Activated CD8-positive, alpha-beta memory T cell treated with anti-CD3 and anti-CD28 coated beads for 36 hours (primary cell): ENCODE results near the gene PRPS1L1. TPM values are rescaled to one million over a fixed set of nuclear protein-coding genes. Genes with fewer than 3 reads are reported as not detected.

Experiments
- CTCF ChIA-PET: fragments of 350-600 bp; sonication (Branson Sonifier 250); formaldehyde crosslinking; loops from one replicate; lab custom pipeline; 2021; ENCODE audit warnings: antibody characterized with exemption; lab: Charles Lee
- POLR2A ChIA-PET: fragments of 350-600 bp; sonication (Branson Sonifier 250); formaldehyde crosslinking; loops from one replicate; lab custom pipeline; 2021; ENCODE audit warnings: antibody characterized with exemption; lab: Charles Lee
- total RNA-seq, 2 experiments: library from RNA; stranded (reverse); gene quantifications; one replicate each; pipeline ENCODE4 v1.2.3, GENCODE V29; 2021

PRPS1L1 gene
- total RNA-seq, 2 experiments from 2014 or later, result not detected

- ChIA-PET CTCF (no interaction called here), POLR2A (no interaction called here)
Measured at GRCh38 chr7:18018296-18019215, 9.1 kb downstream of the PRPS1L1 start.

GRCh38 chr7:18016547-18017444, 10.8 kb downstream of the PRPS1L1 start:
- CTCF ChIA-PET, result no interaction called here
- POLR2A ChIA-PET, result no interaction called here

DNA sequence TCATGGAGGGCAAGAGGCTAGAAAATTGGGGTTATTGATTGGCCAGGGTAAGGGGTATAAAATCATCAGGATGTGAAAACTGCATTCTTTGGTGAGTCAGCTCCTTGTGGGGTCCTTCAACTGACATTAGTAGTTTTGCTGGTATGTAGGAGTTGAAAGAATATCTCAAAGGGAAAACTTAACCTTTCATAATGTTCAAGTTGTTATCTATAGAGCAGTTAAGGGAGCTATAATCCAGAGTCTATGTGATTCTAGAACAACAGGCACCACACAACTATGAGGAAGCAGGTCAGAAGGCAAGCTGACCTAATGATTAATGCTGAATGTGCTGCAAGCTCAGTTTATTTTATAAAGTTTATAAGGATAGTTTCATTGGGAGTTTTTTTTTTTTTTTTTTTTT, 13.7 kb downstream of the PRPS1L1 start:
- CTCF ChIA-PET, result no interaction called here
- POLR2A ChIA-PET, result no interaction called here

DNA sequence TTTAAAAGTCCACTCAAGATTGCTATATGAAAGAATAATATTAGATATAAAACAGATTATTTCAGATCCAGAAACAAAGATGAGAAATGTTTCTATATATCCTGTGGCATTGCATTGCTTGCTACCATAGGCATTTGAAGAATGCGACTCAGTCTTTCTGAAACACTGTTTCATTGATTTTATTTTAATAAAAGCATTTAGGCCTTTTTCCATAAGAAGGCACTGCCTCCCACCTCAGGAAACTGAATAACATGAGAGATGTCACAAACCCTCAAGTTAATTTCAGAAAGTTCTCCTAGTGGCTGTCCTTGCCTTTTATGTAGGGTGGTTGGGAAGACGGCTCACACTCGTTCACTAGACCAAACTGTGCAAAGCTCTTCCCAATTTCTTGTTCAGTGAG, 23.3 kb downstream of the PRPS1L1 start:
- ChIA-PET POLR2A (no interaction called here), CTCF (interaction anchor here (0.7 kb wide), 1 partner anchor 996 kb away, joined by 3 read pairs; no protein-coding TSS in a partner anchor)

DNA sequence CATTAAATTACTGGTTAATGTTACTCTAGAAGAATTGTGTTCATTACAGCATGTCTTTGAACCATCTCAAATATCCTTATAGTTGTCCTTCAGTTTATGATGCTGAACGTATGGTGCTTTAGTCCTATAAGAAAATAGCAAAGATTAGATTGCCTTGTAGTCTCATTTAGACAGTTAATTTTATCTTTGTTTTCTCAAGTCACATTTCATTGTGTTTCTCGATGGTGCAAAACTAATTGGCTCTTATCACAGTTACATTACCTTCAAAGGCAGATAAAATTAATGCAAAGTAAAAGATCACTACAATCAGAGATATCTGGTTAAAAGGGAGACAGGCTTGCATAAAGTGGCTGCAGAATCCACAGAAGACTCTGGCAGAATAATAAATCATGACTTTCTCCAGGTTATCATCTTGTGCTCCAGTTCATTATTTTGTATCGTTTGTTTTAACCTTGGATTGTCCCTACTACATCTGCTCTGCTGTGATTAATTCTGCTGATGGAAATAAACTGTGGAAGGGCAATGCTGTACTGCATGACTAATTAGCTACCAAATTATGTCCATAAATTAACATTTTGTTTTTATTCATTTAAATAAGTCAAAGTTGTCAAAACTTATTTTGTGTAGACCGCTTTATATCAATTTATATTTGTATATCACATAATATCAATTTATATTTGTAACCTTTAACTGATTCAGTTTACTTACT, 24.2 kb downstream of the PRPS1L1 start:
- POLR2A ChIA-PET, result no interaction called here

DNA sequence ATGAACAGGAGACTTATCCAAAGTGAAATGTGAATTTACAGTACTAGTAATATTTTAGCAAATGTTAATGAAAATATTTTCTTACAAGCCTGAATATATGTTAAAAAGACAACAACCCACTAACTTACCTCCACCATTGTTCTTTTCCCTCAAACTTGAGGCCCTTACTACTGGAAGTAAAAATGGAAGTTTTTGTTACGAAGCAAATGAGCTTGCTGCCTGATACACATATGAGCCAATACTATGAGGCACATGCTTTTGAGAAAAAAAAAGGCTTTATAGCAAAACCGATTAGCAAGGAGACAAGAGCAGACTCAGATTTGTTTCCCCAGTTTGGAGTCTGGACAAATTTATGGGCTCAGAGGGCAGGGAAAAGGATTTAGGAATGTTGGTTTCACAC, 29.0 kb downstream of the PRPS1L1 start:
- ChIA-PET POLR2A (no interaction called here), CTCF (no interaction called here)

More for the DNA sequence above, 24.2 kb downstream of the PRPS1L1 start:
- CTCF ChIA-PET, result no interaction called here

DNA sequence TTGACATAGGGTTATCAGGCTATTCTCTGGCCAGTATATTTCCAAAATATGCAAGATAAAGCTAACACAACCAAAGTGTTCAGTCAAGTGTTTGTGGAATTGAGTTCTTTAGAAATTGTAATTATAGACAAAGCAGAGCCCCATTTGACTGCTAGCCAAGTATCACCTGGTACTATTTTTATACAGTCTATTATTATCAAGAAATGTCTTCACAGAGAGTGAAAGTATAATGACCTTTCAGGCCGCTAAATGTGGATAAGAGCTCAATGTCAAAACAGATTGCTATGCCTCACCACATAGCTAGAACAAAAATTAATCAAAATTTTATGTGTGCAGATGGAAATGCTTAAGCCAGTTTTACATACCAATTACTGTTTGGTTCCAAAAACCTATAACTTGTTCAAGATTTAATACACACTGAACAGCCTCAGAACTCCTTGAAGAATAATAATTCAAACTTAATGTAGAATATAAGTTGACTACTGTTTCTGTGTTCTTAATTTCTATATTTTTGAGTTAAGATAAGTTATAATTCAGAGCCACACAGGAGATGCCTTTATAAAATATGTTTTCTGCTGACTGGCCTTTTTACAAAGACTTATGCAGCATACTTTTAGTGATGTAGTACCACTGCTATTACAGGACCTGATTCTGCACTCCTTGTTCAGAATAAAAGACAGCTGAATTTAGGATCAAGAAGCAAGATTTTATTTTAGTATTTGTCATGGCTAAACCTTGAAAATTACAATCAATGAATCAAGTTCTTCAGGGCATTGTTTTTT, 31.0 kb downstream of the PRPS1L1 start:
- ChIA-PET CTCF (no interaction called here), POLR2A (no interaction called here)

- ChIA-PET CTCF (no interaction called here), POLR2A (no interaction called here)
Measured at GRCh38 chr7:17996040-17996439, 31.6 kb downstream of the PRPS1L1 start.

DNA sequence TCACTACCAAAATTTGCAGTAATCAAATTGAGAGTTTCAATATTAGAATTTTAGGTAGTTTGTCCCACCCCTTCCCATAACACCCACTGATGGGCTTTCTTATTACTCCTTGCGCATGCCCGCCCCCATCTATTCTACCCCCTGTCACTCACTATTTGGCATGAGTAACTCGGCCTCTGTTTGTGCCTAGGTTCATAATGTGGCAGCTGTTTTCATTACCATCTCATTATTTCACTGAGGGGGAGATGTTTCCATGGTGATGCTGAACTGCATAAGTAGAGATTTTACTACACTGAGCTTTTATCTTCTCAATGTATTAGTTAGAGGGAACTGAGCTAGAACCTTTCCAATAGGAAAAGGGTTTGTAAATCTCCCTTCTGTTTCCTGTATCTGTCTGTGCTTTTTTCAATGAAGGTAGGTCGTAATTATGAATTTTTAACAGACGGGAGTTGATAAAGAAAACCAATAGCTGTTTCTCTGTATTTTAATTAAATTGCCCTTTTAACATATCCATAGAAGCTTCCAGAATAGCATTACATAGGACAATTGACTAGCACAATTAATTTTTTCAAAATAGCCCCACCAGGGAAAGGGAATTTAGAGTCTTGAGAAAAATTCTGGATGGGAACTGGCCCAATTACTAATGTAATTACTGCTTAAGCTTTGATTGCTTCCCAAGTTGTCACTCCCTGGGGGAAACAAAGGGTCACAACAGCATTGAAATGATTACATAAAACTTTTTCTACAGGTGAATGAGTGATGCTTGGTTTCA, 33.4 kb downstream of the PRPS1L1 start:
- CTCF ChIA-PET, result no interaction called here
- POLR2A ChIA-PET, result no interaction called here

DNA sequence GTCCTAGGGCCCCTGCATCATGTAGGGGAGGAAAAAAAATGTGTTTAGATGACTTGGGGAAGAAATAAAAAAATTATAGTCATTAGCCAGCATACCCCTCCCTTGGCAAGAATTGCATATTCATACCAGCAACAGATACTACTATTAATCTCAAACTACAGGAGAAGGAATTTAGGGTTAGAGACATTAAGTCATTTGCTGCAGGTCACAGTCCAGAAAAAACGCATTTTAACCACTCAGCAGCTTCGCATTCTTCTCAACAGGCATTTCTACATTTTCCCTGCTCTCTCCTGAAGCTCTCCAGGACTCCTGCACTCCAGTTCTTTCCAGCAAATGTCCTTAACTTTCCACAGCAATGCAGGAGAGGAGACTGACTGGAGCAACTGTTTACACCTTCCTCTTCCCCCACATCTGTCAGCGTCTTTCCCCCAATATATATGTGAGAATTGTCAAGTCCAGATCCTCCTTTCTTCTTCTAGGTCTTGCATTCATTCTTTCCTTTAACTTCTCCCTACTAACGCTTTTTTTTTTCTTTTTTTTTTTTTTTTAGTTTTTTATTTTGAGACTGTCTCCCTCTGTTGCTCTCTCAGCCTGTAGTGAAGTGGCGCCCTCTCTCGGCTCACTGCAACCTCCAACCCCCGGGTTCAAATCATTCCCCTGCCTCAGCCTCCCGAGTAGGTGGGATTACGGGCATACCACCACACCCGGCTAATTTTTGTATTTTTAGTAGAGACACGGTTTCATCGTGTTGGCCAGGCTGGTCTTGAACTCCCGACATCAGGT, 35.6 kb downstream of the PRPS1L1 start:
- ChIA-PET POLR2A (no interaction called here), CTCF (interaction anchor here (0.7 kb wide), 1 partner anchor 9 kb away, joined by 3 read pairs; no protein-coding TSS in a partner anchor)

- ChIA-PET CTCF (no interaction called here), POLR2A (no interaction called here)
Measured at GRCh38 chr7:17990761-17991160, 36.9 kb downstream of the PRPS1L1 start.

DNA sequence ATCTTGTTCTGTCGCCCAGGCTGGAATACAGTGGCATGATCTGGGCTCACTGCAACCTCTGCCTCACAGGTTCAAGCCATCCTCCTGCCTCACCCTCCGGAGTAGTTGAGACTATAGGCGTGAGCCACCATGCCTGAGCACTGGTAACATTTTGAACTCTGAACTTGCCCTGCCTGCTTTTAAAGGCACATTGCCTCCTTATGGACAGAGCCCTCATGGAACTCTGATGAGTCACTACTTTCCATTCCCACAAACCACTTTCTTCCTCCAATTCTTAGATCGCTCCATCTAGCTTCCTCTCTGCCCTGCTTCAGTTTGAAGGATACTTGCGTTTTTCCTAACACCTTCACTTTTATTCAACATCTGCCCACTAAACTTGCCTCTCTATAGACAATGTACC, 38.1 kb downstream of the PRPS1L1 start:
- ChIA-PET CTCF (no interaction called here), POLR2A (interaction anchor here (0.6 kb wide), 1 partner anchor 104 kb away, joined by 4 read pairs; no protein-coding TSS in a partner anchor)

- POLR2A ChIA-PET, result no interaction called here
- CTCF ChIA-PET, result no interaction called here
Measured at GRCh38 chr7:17988858-17989257, 38.8 kb downstream of the PRPS1L1 start.

DNA sequence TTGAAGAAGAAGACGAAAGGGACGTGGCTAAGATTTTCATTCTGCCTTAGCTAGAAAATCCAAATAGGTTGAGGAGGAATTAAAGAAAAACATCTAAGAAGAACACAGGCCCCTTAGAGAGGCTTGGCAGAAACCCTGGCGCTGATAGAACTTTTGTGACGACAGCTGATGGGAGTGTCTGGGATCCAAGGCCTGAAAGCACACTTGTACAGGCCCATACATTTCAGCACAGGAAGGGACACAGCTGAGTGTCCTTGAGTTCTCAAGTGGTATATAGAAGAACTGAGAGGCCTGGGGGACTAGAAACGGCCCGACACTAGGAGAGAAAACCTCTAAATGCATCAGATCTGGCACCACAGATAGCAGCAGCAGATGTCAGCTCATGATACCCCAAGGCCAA, 39.5 kb downstream of the PRPS1L1 start:
- CTCF ChIA-PET, result no interaction called here
- POLR2A ChIA-PET, result no interaction called here

DNA sequence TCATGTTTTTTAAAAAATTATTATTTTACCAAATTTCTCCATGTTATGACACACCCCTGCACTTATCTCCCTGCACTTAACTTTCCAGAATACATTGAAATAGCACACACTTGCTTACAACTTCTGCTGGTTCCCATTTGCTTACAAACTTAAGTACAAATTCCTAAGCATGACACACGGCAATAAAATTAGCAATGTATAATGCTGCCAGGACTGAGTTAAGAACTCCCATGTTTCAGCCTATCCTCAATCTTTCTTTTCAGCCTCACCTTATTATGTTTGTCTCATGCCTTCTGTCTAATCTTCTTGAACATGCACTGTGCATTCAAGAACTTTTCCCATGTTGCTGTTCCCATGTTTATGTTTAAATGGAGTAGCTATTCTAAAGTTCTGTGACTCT, 40.8 kb downstream of the PRPS1L1 start:
- ChIA-PET POLR2A (no interaction called here), CTCF (no interaction called here)

GRCh38 chr7:17985473-17986239, 42.0 kb downstream of the PRPS1L1 start:
- ChIA-PET POLR2A (no interaction called here), CTCF (no interaction called here)

DNA sequence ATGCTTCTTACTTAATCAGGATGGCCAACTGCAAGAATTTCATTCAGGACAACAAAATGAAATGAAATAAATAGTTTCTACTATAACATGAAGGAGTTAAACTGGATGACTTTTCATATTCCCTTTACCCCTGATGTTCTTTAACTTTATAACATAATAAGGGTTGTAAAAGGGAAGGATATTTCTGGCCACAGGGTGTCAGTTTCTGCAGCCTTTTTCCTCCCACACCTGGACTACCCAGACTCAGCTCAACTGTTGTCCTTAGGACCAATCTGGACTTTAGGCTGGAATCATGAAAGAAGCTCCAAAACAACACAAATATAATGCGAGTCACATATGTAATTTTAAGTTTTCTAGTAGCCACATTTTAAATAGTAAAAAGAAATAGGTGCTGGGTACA, 43.4 kb downstream of the PRPS1L1 start:
- CTCF ChIA-PET, result no interaction called here
- POLR2A ChIA-PET, result no interaction called here
